GM12891 (cell line): ENCODE results near the gene ALPK3.

Experiments
- DNase-seq: peaks from one replicate; pipeline ENCODE4 v3.0.0; 2011; ENCODE audit warnings: low spot score; ENCODE audit not compliant: insufficient read length
- FAIRE-seq: peaks from 2 replicates; lab custom pipeline; 2011; peaks lifted over from hg19 to GRCh38; lab: Jason Lieb, UNC
- PAX5 ChIP-seq: IDR thresholded peaks from 2 replicates; pipeline ENCODE4 v1.6.1; 2011; ENCODE audit warnings: low read length, moderate library complexity, mild to moderate bottlenecking; ENCODE audit not compliant: insufficient read depth, severe bottlenecking
- POLR2A ChIP-seq: IDR thresholded peaks from 2 replicates; pipeline ENCODE4 v1.6.1; 2011; ENCODE audit warnings: low read depth, low read length, control low read depth
- POLR2AphosphoS5 ChIP-seq: IDR thresholded peaks from 2 replicates; pipeline ENCODE4 v1.6.1; 2011; ENCODE audit warnings: low read depth, low read length, control low read depth
- POU2F2 ChIP-seq: IDR thresholded peaks from 2 replicates; pipeline ENCODE4 v1.6.1; 2011; ENCODE audit warnings: low read depth, mild to moderate bottlenecking, control low read depth, low read length, moderate library complexity
- SPI1 ChIP-seq: IDR thresholded peaks from 2 replicates; pipeline ENCODE4 v1.6.1; 2011; ENCODE audit warnings: low read depth, low read length, control low read depth
- TAF1 ChIP-seq: IDR thresholded peaks from 2 replicates; pipeline ENCODE4 v1.6.1; 2011; ENCODE audit warnings: low read depth, low read length, control low read depth

Gene ALPK3

GRCh38 chr15:84913360-84913723, 96.2 kb downstream of the ALPK3 start:
- no peak for DNase-seq
- TF ChIP-seq TAF1: no peak
- TF ChIP-seq POLR2A: no peak
- TF ChIP-seq POLR2AphosphoS5: no peak
- no peak for TF ChIP-seq PAX5
- no peak for TF ChIP-seq SPI1
- TF ChIP-seq POU2F2: no peak
- no peak for FAIRE-seq

- TF ChIP-seq TAF1 (no peak), POLR2AphosphoS5 (no peak), POLR2A (no peak), SPI1 (no peak), PAX5 (no peak), POU2F2 (no peak)
- DNase-seq: no peak
- no peak for FAIRE-seq
Observed at GRCh38 chr15:84914351-84914750, 97.2 kb downstream of the ALPK3 start.

GRCh38 chr15:84914909-84915605, 97.9 kb downstream of the ALPK3 start:
- DNase-seq (peak; percentile 61), FAIRE-seq (peak; percentile 91)
- TF ChIP-seq TAF1 (no peak; the same call in 1 of the 2 replicates), POU2F2 (no peak), POLR2AphosphoS5 (no peak), PAX5 (no peak), POLR2A (no peak), SPI1 (peak; percentile 62)

- no peak for FAIRE-seq
- DNase-seq: no peak
- TF ChIP-seq POLR2A (no peak), PAX5 (no peak), POU2F2 (no peak), TAF1 (no peak), POLR2AphosphoS5 (no peak), SPI1 (no peak)
Observed at GRCh38 chr15:84915606-84915958, 98.4 kb downstream of the ALPK3 start.

- TF ChIP-seq PAX5 (no peak), POU2F2 (no peak), POLR2A (no peak), TAF1 (no peak), POLR2AphosphoS5 (no peak), SPI1 (no peak)
- no peak for FAIRE-seq
Observed at GRCh38 chr15:84917452-84917851, 100.3 kb downstream of the ALPK3 start.

GRCh38 chr15:84919106-84919667, 102.0 kb downstream of the ALPK3 start:
- no peak for DNase-seq

More at GRCh38 chr15:84917452-84917851, 100.3 kb downstream of the ALPK3 start:
- DNase-seq: no peak

GRCh38 chr15:84921121-84921520, 104.0 kb downstream of the ALPK3 start:
- no peak for TF ChIP-seq POU2F2
- no peak for TF ChIP-seq POLR2AphosphoS5
- TF ChIP-seq TAF1: no peak
- TF ChIP-seq PAX5: no peak
- TF ChIP-seq POLR2A: no peak
- no peak for TF ChIP-seq SPI1
- FAIRE-seq (no peak), DNase-seq (no peak)

More at GRCh38 chr15:84919106-84919667, 102.0 kb downstream of the ALPK3 start:
- TF ChIP-seq POU2F2: no peak
- no peak for TF ChIP-seq POLR2A
- TF ChIP-seq SPI1: no peak
- no peak for TF ChIP-seq POLR2AphosphoS5
- TF ChIP-seq PAX5: no peak
- TF ChIP-seq TAF1: no peak
- no peak for FAIRE-seq

GRCh38 chr15:84922530-84922929, 105.4 kb downstream of the ALPK3 start:
- no peak for TF ChIP-seq POLR2AphosphoS5
- no peak for TF ChIP-seq TAF1
- FAIRE-seq (no peak), DNase-seq (no peak)
